HepG2 (cell line): Measurements from ENCODE around the gene GZF1. TPM values are rescaled to one million over a fixed set of nuclear protein-coding genes. Genes with fewer than 3 reads are reported as not detected.
A peak's percentile ranks its signal among the peaks of the same experiment; 100 is the strongest.

Experiments used
- AHR ChIP-seq: IDR thresholded peaks from 2 replicates; pipeline ENCODE4 v1.6.1; 2018; ENCODE audit warnings: missing genetic modification reagents, missing compliant biosample characterization
- ELF4 ChIP-seq: sonication (generic); formaldehyde crosslinking; IDR thresholded peaks from 2 replicates; pipeline ENCODE4 v1.5.0; 2020; ENCODE audit warnings: missing genetic modification reagents, mild to moderate bottlenecking, moderate library complexity, borderline replicate concordance
- HIVEP1 ChIP-seq: sonication (generic); formaldehyde crosslinking; IDR thresholded peaks from 2 replicates; pipeline ENCODE4 v1.4.0; 2020; ENCODE audit warnings: mild to moderate bottlenecking, missing genetic modification reagents
- MXI1 ChIP-seq: IDR thresholded peaks from 3 replicates; pipeline ENCODE4 v1.6.1; 2012; ENCODE audit warnings: low read depth, low read length, inconsistent platforms, borderline replicate concordance
- PREB ChIP-seq: sonication (generic); formaldehyde crosslinking; IDR thresholded peaks from 2 replicates; pipeline ENCODE4 v1.4.0; 2020; ENCODE audit warnings: missing genetic modification reagents
- RBAK ChIP-seq: sonication (generic); formaldehyde crosslinking; IDR thresholded peaks from 2 replicates; pipeline ENCODE4 v1.5.1; 2020; ENCODE audit warnings: mild to moderate bottlenecking, missing genetic modification reagents
- SAP130 ChIP-seq: IDR thresholded peaks from 2 replicates; pipeline ENCODE4 v1.6.1; 2016; ENCODE audit warnings: low read depth
- SMAD1 ChIP-seq: sonication (generic); formaldehyde crosslinking; IDR thresholded peaks from 2 replicates; pipeline ENCODE4 v1.4.0; 2020; ENCODE audit warnings: missing genetic modification reagents, low read depth, mild to moderate bottlenecking, borderline replicate concordance
- THYN1 ChIP-seq: sonication (generic); formaldehyde crosslinking; IDR thresholded peaks from 2 replicates; pipeline ENCODE4 v1.8.1; 2023; ENCODE audit warnings: low read depth, mild to moderate bottlenecking, moderate library complexity, missing genetic modification reagents, borderline replicate concordance
- ZBTB3 ChIP-seq: sonication (generic); formaldehyde crosslinking; IDR thresholded peaks from 2 replicates; pipeline ENCODE4 v1.4.0; 2020; ENCODE audit warnings: low read depth, mild to moderate bottlenecking, moderate library complexity, missing genetic modification reagents, borderline replicate concordance
- ZBTB49 ChIP-seq: sonication (generic); formaldehyde crosslinking; IDR thresholded peaks from 2 replicates; pipeline ENCODE4 v1.4.0; 2020; ENCODE audit warnings: missing genetic modification reagents, borderline replicate concordance
- ZNF225 ChIP-seq: sonication (generic); formaldehyde crosslinking; IDR thresholded peaks from 2 replicates; pipeline ENCODE4 v1.4.0; 2020; ENCODE audit warnings: mild to moderate bottlenecking, missing genetic modification reagents
- ZNF317 ChIP-seq: sonication (generic); formaldehyde crosslinking; IDR thresholded peaks from 2 replicates; pipeline ENCODE4 v1.5.0; 2020; ENCODE audit warnings: mild to moderate bottlenecking, missing genetic modification reagents
- ZNF33B ChIP-seq: sonication (generic); formaldehyde crosslinking; IDR thresholded peaks from 2 replicates; pipeline ENCODE4 v1.5.1; 2020; ENCODE audit warnings: mild to moderate bottlenecking, missing genetic modification reagents
- ZNF607 ChIP-seq: sonication (generic); formaldehyde crosslinking; IDR thresholded peaks from 2 replicates; pipeline ENCODE4 v1.5.1; 2020; ENCODE audit warnings: missing genetic modification reagents, mild to moderate bottlenecking, borderline replicate concordance
- ZNF615 ChIP-seq: sonication (generic); formaldehyde crosslinking; IDR thresholded peaks from 2 replicates; pipeline ENCODE4 v1.5.0; 2020; ENCODE audit warnings: mild to moderate bottlenecking, missing genetic modification reagents, borderline replicate concordance
- ZNF616 ChIP-seq: sonication (generic); formaldehyde crosslinking; IDR thresholded peaks from 2 replicates; pipeline ENCODE4 v1.5.0; 2020; ENCODE audit warnings: low read depth, mild to moderate bottlenecking, missing genetic modification reagents
- ZNF7 ChIP-seq: IDR thresholded peaks from 2 replicates; pipeline ENCODE4 v1.6.1; 2016; ENCODE audit warnings: missing biosample characterization, missing genetic modification reagents
- ZNF790 ChIP-seq: sonication (generic); formaldehyde crosslinking; IDR thresholded peaks from 2 replicates; pipeline ENCODE4 v1.8.0; 2022; ENCODE audit warnings: missing genetic modification reagents, mild to moderate bottlenecking, borderline replicate concordance
- polyA plus RNA-seq, 8 experiments: library from polyadenylated mRNA; depleted of rRNA in 3 of 8; stranded (reverse) in 7 of 8; unstranded in 1 of 8; fragments of >200 nt; fragmentation: Illumina TruSeq in 4 of 8; extraction: Trizol in 4 of 8; gene quantifications; 2 replicates each; pipeline versions ENCODE4 v1.2.1 to v1.2.3, GENCODE V29; 2011 to 2016; ENCODE audit warnings: low read depth in 4 of 8, missing spikeins in 1 of 8, mixed read lengths in 1 of 8; ENCODE audit not compliant: insufficient read depth in 1 of 8
- total RNA-seq, 5 experiments: library from RNA; depleted of rRNA; stranded (reverse); fragments of >200 nt; fragmentation: Illumina TruSeq; extraction: Trizol; gene quantifications; 2 replicates each; pipeline ENCODE4 v1.2.3, GENCODE V29; 2016; ENCODE audit warnings: low read depth in 1 of 5
- TF ChIP-seq, protein P1 (sequence below): sonication (generic); formaldehyde crosslinking; IDR thresholded peaks from 2 replicates; pipeline ENCODE4 v1.4.0; 2020; ENCODE audit warnings: low read depth, missing genetic modification reagents

GZF1 gene
- total and polyA plus RNA-seq, 2 of the 13 experiments (the other 11 are each of a cell fraction or from before 2014, with no cell fraction given): 16.9 to 26.0 TPM

DNA sequence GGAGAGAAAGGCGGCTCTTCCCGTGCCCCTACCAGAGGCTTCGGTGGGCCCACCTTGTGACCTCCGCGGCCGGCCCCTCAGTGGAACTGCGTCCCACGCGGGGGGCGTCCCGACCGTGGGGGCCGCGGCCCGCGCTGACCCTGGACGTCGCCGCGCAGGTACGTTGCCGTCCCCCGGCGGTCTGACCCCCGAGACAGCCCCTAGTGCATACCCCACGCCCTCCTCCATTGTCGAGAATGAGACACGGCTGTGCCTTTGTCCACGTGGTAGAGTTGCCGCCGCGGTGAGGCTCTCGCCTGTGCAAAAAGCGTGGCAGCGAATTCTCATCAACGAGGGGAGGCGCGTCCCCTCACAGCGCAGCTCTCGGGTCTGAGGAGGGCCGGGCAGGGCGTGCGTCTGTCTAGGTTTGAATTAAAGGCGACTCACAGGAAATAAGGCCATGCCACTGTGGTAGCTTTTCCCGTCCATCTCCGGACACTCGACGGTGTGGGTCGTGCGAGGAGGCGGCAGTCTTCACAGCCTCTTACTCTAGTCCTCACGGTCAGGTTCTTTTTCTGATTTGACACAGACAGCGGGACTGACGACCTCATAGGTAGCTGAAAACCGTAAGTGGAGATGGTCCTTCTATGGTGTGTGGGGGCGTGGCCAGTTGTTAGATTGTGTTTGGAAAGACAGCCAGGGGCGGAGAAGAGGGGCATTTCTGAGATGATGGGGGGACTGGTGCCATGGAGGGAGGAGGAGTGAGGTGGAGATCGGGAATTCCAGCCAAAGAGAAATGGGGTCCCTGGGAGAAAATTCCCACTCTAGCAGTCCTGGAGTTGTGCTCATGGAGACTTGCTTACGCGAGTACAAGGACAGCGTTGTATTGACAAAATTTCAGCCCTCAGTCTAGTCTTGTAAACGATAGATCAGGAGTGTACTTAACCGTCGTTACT lies 10.8 kb upstream of the GZF1 start (continued):
- TF ChIP-seq, protein P1, sequence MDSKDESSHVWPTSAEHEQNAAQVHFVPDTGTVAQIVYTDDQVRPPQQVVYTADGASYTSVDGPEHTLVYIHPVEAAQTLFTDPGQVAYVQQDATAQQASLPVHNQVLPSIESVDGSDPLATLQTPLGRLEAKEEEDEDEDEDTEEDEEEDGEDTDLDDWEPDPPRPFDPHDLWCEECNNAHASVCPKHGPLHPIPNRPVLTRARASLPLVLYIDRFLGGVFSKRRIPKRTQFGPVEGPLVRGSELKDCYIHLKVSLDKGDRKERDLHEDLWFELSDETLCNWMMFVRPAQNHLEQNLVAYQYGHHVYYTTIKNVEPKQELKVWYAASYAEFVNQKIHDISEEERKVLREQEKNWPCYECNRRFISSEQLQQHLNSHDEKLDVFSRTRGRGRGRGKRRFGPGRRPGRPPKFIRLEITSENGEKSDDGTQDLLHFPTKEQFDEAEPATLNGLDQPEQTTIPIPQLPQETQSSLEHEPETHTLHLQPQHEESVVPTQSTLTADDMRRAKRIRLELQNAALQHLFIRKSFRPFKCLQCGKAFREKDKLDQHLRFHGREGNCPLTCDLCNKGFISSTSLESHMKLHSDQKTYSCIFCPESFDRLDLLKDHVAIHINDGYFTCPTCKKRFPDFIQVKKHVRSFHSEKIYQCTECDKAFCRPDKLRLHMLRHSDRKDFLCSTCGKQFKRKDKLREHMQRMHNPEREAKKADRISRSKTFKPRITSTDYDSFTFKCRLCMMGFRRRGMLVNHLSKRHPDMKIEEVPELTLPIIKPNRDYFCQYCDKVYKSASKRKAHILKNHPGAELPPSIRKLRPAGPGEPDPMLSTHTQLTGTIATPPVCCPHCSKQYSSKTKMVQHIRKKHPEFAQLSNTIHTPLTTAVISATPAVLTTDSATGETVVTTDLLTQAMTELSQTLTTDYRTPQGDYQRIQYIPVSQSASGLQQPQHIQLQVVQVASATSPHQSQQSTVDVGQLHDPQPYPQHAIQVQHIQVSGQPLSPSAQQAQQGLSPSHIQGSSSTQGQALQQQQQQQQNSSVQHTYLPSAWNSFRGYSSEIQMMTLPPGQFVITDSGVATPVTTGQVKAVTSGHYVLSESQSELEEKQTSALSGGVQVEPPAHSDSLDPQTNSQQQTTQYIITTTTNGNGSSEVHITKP (CRISPR knock-in tag): no peak
- TF ChIP-seq SAP130 (peak; percentile 70), PREB (CRISPR knock-in tag) (no peak), RBAK (CRISPR knock-in tag) (0 out of 2 replicates have a peak, but pooled peaks have one; percentile 17), ELF4 (peak; percentile 42; the same call in 1 of the 2 replicates), ZBTB3 (CRISPR knock-in tag) (0 out of 2 replicates have a peak, but pooled peaks have one; percentile 49), THYN1 (CRISPR knock-in tag) (0 out of 2 replicates have a peak, but pooled peaks have one; percentile 66), ZNF225 (CRISPR knock-in tag) (peak; percentile 79; the same call in 1 of the 2 replicates), ZNF317 (CRISPR knock-in tag) (peak; percentile 69; the same call in 1 of the 2 replicates), ZNF615 (CRISPR knock-in tag) (no peak; the same call in 1 of the 2 replicates), ZNF607 (CRISPR knock-in tag) (peak; percentile 84), ZBTB49 (CRISPR knock-in tag) (0 out of 2 replicates have a peak, but pooled peaks have one; percentile 17), MXI1 (peak; percentile 67; the same call in 2 of the 3 replicates), AHR (CRISPR knock-in tag) (peak; percentile 28; the same call in 1 of the 2 replicates), ZNF790 (no peak; the same call in 1 of the 2 replicates), ZNF7 (CRISPR knock-in tag) (peak; percentile 18; the same call in 1 of the 2 replicates), ZNF33B (peak; percentile 92), SMAD1 (0 out of 2 replicates have a peak, but pooled peaks have one; percentile 2), HIVEP1 (peak; percentile 81), ZNF616 (CRISPR knock-in tag) (peak; percentile 69; the same call in 1 of the 2 replicates)
